HG02884 (cell line): ENCODE data around the gene HOMER3.
"Not testable (repeated sequence)": the region's sequence is repeated elsewhere in the genome, so short reads cannot be mapped to it uniquely, and the experiment has no call there.

ENCODE experiments used
- ATAC-seq: cut with Tn5 transposase; IDR thresholded peaks from one replicate; pipeline ENCODE4 v1.9.1; 2021; ENCODE audit warnings: mild to moderate bottlenecking, moderate library complexity; ENCODE audit not compliant: unreplicated experiment

HOMER3 gene

DNA sequence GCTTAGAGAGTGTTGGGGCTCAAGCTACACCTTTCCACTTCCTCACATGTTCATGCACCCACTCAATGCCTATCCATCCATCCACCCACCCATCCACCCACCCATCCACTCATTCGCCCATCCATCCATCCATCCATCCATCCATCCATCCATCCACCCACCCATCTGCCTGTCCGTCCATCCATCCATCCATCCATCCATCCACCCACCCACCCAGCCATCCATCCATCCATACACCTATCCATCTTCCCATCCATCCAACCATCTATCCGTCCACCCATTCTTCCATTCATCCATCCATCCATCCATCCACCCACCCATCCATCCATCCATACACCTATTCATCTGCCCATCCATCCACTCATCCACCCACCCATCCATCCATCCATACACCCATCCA is 13.1 kb upstream of the HOMER3 start:
- ATAC-seq: no peak

DNA sequence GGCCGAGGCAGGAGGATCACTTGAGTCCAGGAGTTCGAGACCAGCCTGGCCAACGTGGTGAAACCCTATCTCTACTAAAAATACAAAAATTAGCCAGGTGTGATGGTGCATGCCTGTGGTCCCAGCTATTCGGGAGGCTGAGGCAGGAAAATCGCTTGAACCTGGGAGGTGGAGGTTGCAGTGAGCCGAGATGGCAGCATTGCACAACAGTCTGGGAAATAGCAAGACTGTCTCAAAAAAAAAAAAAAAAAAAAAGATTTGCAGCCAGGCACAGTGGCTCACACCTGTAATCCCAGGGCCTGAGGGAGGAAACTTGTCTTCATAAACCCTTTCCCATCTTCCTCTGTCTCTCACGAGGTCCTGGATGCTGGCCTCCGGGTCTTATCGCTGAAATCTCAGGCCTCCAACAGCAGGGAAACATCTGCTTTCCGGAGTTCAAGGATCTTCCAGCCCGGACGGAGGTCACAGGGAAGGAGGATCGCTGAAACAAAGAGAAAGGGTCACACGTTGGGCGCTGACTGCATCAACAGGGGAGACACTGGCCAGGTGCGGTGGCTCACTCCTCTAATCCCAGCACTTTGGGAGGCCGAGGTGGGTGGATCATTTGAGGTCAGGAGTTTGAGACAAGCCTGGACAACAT is 11.5 kb upstream of the HOMER3 start:
- ATAC-seq: not testable (repeated sequence)

- ATAC-seq: no peak
Observed at GRCh38 chr19:18951721-18952281, 10.8 kb upstream of the HOMER3 start.

DNA sequence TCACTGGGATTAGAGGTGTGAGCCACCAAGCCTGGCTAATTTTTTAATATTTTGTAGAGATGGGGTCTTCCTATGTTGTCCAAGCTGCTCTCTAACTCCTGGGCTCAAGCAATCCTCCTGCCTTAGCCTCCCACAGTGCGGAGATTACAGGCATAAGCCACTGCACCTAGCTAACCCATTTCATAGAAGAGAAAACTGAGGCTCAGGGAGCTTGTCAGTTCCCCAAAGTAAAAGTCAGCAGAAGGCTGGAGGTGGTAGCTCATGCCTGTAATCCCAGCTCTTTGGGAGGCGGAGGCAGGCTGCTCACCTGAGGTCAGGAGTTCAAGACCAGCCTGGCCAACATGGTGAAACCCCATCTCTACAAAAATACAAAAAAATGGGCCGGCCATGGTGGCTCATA is 8.8 kb upstream of the HOMER3 start:
- ATAC-seq: no peak

GRCh38 chr19:18948976-18949356 is 7.9 kb upstream of the HOMER3 start:
- no peak for ATAC-seq

DNA sequence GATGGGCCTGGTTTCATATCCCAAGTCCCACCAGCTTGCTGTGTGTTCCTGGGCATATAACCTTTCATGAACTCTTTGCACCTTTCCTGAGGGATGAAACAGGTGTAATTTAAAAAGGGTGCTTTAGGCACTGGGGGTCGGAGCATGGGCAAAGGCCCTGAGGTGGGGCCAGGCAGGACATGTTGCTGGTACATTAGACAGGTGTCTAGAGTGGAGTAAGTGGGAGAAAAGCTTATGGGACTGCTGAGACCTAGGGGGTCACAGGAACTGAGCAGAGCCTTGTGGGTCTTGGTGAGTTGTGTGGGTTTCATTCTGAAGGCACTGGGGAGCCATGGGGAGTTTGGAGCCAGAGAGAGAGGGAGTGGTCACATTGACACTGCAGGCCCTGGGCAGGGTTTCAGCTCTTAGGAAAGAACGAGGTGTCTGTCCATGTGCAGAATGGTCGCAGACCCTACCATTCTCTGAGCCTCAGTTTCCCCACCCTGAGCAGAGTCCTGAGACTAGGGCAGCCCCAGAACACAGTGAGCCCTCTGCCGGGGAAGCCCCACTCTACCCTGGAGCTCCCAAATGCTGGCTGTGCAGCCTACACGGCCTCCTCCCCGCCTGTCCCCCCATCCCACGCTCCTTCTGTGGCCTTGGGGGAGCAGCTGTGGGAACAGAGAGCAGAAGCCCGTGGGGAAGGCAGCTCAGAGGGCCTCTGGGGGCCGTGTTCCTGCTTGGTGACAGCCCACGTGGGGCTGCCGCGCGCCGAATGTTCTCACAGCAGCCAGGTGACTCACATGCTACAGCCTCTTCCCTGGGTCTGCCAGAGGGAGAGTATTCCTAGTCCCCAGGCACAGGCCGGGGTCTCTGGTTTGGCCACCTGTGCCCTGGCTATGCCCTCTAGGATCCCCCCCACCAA is 7.3 kb upstream of the HOMER3 start:
- ATAC-seq: no peak

DNA sequence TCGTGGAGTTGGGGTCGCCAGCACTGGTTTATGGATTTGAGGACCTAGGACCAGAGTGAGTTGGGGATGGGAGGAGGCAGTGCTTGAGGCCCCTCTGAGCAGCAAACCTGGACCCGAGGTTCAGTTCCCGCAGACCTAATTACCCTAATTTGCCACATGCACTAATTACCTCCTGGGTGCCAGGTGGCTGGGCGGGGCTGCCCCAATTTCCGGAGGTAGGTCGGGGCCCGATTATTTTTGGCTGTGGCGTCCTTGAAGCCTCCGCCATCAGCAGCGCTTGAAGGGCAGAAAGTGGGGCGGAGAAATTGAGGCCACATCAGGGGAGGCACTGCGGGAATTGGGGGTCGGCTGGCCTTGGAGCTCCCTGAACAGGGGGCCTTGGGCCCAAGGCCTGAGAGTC is 5.9 kb upstream of the HOMER3 start:
- ATAC-seq: no peak

GRCh38 chr19:18946335-18946734 is 5.3 kb upstream of the HOMER3 start:
- no peak for ATAC-seq

GRCh38 chr19:18945297-18945696 is 4.3 kb upstream of the HOMER3 start:
- no peak for ATAC-seq

DNA sequence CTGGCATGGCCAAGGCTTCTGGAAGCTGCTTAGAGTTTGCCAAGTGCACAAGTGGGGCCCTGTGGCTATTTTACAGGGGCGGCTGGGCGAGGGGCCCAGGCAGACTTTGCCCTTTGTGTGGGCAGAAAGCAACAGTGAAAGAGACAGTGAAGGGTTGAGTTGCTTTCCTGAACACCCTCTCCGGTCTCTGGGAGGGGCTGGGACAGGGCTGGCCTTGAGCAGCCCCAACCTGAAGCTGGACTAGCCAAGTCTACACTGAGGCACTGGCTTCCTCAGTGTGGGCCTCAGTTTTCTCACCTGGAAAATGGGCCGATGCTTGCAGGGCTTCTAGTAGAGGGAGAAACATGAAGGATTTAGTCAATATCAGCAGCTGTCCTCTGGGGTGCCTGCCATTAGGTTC is 2.4 kb upstream of the HOMER3 start:
- ATAC-seq: no peak

- ATAC-seq: no peak
Observed at GRCh38 chr19:18942692-18943091, 1.7 kb upstream of the HOMER3 start.

- ATAC-seq: no peak
Observed at GRCh38 chr19:18941628-18942354, 774 bp upstream of the HOMER3 start.

GRCh38 chr19:18939922-18940768 is 872 bp downstream of the HOMER3 start:
- no peak for ATAC-seq

DNA sequence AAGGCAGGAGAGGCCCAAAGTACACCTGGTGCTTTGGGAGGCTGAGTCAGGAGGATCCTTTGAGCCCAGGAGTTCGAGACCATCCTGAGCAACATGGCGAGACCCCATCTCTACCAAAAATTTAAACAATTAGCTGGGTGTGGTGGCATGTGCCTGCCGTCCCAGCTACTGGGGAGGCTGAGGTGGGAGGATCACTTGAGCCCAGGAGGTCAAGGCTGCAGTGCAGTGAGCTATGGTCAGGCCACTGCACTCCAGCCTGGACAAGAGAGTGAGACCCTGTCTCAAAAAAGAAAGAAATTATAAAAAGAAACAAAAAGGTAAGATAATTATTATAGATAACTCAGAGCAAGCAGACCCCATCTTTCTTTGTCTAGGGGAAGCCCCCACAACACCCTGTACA is 1.9 kb downstream of the HOMER3 start:
- ATAC-seq: no peak

- no peak for ATAC-seq
Observed at GRCh38 chr19:18933297-18933696, 7.7 kb downstream of the HOMER3 start.

GRCh38 chr19:18932216-18932841 is 8.7 kb downstream of the HOMER3 start:
- ATAC-seq: no peak

- no peak for ATAC-seq
Observed at GRCh38 chr19:18931316-18932162, 9.5 kb downstream of the HOMER3 start.

- ATAC-seq: no peak
Observed at GRCh38 chr19:18929311-18929710, 11.7 kb downstream of the HOMER3 start.
